ENCODE measurements around the gene MAP3K5. TPM values are rescaled to one million over a fixed set of nuclear protein-coding genes. Genes with fewer than 3 reads are reported as not detected.
A peak's percentile ranks its signal among the peaks of the same experiment; 100 is the strongest.

Gene MAP3K5
- polyA plus RNA-seq, 3 donors: 9.6 to 12.0 (median 11.1) TPM

DNA sequence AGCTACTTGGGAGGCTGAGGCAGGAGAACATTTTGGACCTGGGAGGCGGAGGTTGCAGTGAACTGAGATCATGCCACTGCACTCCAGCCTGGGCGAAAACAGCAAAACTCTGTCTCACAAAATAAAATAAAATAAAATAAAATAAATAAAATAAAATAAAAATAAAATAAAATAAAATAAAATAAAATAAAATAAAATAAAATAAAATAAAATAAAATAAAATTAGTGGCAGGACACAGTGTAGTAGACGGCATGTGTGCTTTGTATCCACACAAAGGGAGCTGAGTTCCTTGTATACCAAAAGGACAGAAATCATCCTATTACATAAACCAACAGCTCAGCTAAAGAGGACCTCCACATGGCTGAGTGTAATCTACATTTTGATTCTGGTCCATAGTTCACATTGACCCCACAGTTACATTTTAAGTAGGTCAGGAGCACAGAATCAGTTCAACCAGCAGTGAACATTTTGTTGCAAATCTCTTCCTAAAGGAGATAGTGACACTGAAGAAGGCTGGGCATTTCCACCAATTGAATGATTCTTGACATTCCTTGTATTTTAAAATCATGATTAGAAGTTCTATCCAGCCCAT is 150.3 kb downstream of the MAP3K5 start:
- Mint-ChIP-seq H3K27ac (peak overlapping the region in 1 of 7 donors; percentile 30), H3K9me3 (no peaks in the 10 kb centered on the region), H3K4me1 (no peaks in the 10 kb centered on the region), H3K4me3 (no peak overlapping the region), H3K27me3 (ENCODE audit: low read depth in 3 of 3) (no peaks in the 10 kb centered on the region), H3K36me3 (peaks cover 30 to 36% of the 10 kb centered on the region in 2 donors)
- no CpG with 5 or more reads among the region's 3 CpGs for WGBS (ENCODE audit: insufficient coverage)
- Histone ChIP-seq H3K4me2 (replicated peaks; ENCODE audit: extremely low read depth, low read length, poor library complexity, severe bottlenecking) (no peak overlapping the region), H3K9me3 (replicated peaks in 1 of 2; ENCODE audit: control insufficient read depth in 1 of 2, insufficient read depth in 1 of 2, low read length in 2 of 2) (no peaks in the 10 kb centered on the region), H4K20me1 (ENCODE audit: insufficient read depth, low read length) (peaks cover 12% of the 10 kb centered on the region), H3K79me2 (ENCODE audit: insufficient read depth, low read length) (no peaks in the 10 kb centered on the region), H3K27ac (ENCODE audit: low read depth in 1 of 2, low read length in 2 of 2) (no peak overlapping the region), H3K27me3 (ENCODE audit: control insufficient read depth in 2 of 2, insufficient read depth in 2 of 2, low read length in 2 of 2) (no peaks in the 10 kb centered on the region), H2AFZ (ENCODE audit: insufficient read depth, low read depth, low read length, poor library complexity, severe bottlenecking) (no peak overlapping the region), H3K4me1 (ENCODE audit: control insufficient read depth in 1 of 2, insufficient read depth in 2 of 2, low read length in 2 of 2) (no peaks in the 10 kb centered on the region), H3K36me3 (replicated peaks in 1 of 2; ENCODE audit: control insufficient read depth in 1 of 2, insufficient read depth in 2 of 2, low read length in 2 of 2) (peaks cover 42 to 56% of the 10 kb centered on the region in 2 donors), H3K9ac (ENCODE audit: insufficient read depth, low read length, poor library complexity, severe bottlenecking) (no peak overlapping the region), H3K4me3 (replicated peaks in 1 of 3; ENCODE audit: low read depth in 2 of 3, low read length in 3 of 3) (no peak overlapping the region)
- intact Hi-C loops (cut with micrococcal nuclease): loop anchor here in 1 of 2 donors (10.0 kb wide), 1 partner anchor 57 kb away; no protein-coding TSS in a partner anchor
- no peak for DNase-seq
- TF ChIP-seq CTCF (IDR thresholded peaks at IDR 0.05): no peak

GRCh38 chr6:136641166-136641565 is 151.1 kb downstream of the MAP3K5 start:
- Histone ChIP-seq H3K4me3 (replicated peaks in 1 of 3; ENCODE audit: low read depth in 2 of 3, low read length in 3 of 3) (no peak overlapping the region), H3K27me3 (ENCODE audit: control insufficient read depth in 2 of 2, insufficient read depth in 2 of 2, low read length in 2 of 2) (no peaks in the 10 kb centered on the region), H3K9ac (ENCODE audit: insufficient read depth, low read length, poor library complexity, severe bottlenecking) (no peak overlapping the region), H3K79me2 (ENCODE audit: insufficient read depth, low read length) (no peaks in the 10 kb centered on the region), H3K9me3 (replicated peaks in 1 of 2; ENCODE audit: control insufficient read depth in 1 of 2, insufficient read depth in 1 of 2, low read length in 2 of 2) (no peaks in the 10 kb centered on the region), H3K4me1 (ENCODE audit: control insufficient read depth in 1 of 2, insufficient read depth in 2 of 2, low read length in 2 of 2) (no peaks in the 10 kb centered on the region), H3K36me3 (replicated peaks in 1 of 2; ENCODE audit: control insufficient read depth in 1 of 2, insufficient read depth in 2 of 2, low read length in 2 of 2) (peaks cover 50 to 64% of the 10 kb centered on the region in 2 donors), H3K27ac (ENCODE audit: low read depth in 1 of 2, low read length in 2 of 2) (no peak overlapping the region), H2AFZ (ENCODE audit: insufficient read depth, low read depth, low read length, poor library complexity, severe bottlenecking) (no peak overlapping the region), H4K20me1 (ENCODE audit: insufficient read depth, low read length) (peaks cover 12% of the 10 kb centered on the region), H3K4me2 (replicated peaks; ENCODE audit: extremely low read depth, low read length, poor library complexity, severe bottlenecking) (no peak overlapping the region)
- WGBS (ENCODE audit: insufficient coverage): no CpG with 5 or more reads among the region's 3 CpGs
- Mint-ChIP-seq H3K27me3 (ENCODE audit: low read depth in 3 of 3) (no peaks in the 10 kb centered on the region), H3K9me3 (no peaks in the 10 kb centered on the region), H3K27ac (peak overlapping the region in 1 of 7 donors; percentile 66), H3K4me1 (no peaks in the 10 kb centered on the region), H3K4me3 (no peak overlapping the region), H3K36me3 (peaks cover 37 to 42% of the 10 kb centered on the region in 2 donors)
- intact Hi-C loops (cut with micrococcal nuclease): loop anchor here in 1 of 2 donors (10.0 kb wide), 1 partner anchor 56 kb away; no protein-coding TSS in a partner anchor
- DNase-seq: no peak
- TF ChIP-seq CTCF (IDR thresholded peaks at IDR 0.05): no peak

Data from CD14-positive monocyte (primary cell).